K562 (cell line): Measurements from ENCODE around the gene ALG14. TPM values are rescaled to one million over a fixed set of nuclear protein-coding genes. Genes with fewer than 3 reads are reported as not detected.

Source experiments
- ARID3A ChIP-seq: IDR thresholded peaks from 2 replicates; pipeline ENCODE4 v1.6.1; 2012; ENCODE audit warnings: low read depth, low read length, improper control_type of control experiment, borderline replicate concordance
- ATF3 ChIP-seq, 2 experiments: fragments of 450-650 bp in 1 of 2; sonication (generic) in 1 of 2; formaldehyde crosslinking in 1 of 2; IDR thresholded peaks in 1 of 2; conservative IDR thresholded peaks in 1 of 2; 2 replicates each; pipeline versions ENCODE4 v1.6.1 to v1.8.1; 2016 to 2023; ENCODE audit warnings: mild to moderate bottlenecking in 2 of 2, moderate library complexity in 2 of 2, inconsistent platforms in 1 of 2, missing genetic modification reagents in 1 of 2
- BRCA1 ChIP-seq, 2 experiments: fragments of 450-650 bp in 1 of 2; sonication (generic) in 1 of 2; formaldehyde crosslinking in 1 of 2; IDR thresholded peaks; 2 replicates each; pipeline versions ENCODE4 v1.5.0 to v1.6.1; 2017 to 2020; ENCODE audit warnings: mild to moderate bottlenecking in 1 of 2, missing genetic modification reagents in 1 of 2
- CCNT2 ChIP-seq: IDR thresholded peaks from 2 replicates; pipeline ENCODE4 v1.6.1; 2011; ENCODE audit warnings: borderline replicate concordance, low read depth, mild to moderate bottlenecking, moderate library complexity, mixed read lengths, low read length; ENCODE audit not compliant: insufficient read length; ENCODE audit errors: extremely low read depth
- CEBPG ChIP-seq, 3 experiments: fragments of 200-800 bp in 1 of 3; sonication (Bioruptor generic) in 1 of 3; sonication (generic) in 1 of 3; formaldehyde crosslinking in 1 of 3; IDR thresholded peaks in 2 of 3; conservative IDR thresholded peaks in 1 of 3; 2 replicates each; pipeline versions ENCODE4 v1.6.1 to v1.8.0; 2016 to 2022; ENCODE audit warnings: missing compliant biosample characterization in 2 of 3, missing genetic modification characterization in 2 of 3, mild to moderate bottlenecking in 1 of 3, missing genetic modification reagents in 1 of 3
- CLOCK ChIP-seq: fragments of 250-450 bp; sonication (Bioruptor Pico); IDR thresholded peaks from 2 replicates; pipeline ENCODE4 v1.4.0; 2020; ENCODE audit warnings: mild to moderate bottlenecking, moderate library complexity, borderline replicate concordance
- DLX4 ChIP-seq: fragments of 250-450 bp; sonication (Bioruptor Pico); IDR thresholded peaks from 2 replicates; pipeline ENCODE4 v1.6.1; 2021; ENCODE audit warnings: mild to moderate bottlenecking
- DMBX1 ChIP-seq: fragments of 250-450 bp; sonication (Bioruptor Pico); IDR thresholded peaks from 2 replicates; pipeline ENCODE4 v1.8.0; 2022; ENCODE audit warnings: inconsistent platforms, mild to moderate bottlenecking, moderate library complexity, borderline replicate concordance
- EP300 ChIP-seq: IDR thresholded peaks from 2 replicates; pipeline ENCODE4 v1.6.1; 2012; ENCODE audit warnings: low read length, improper control_type of control experiment
- ERF ChIP-seq: fragments of 450-650 bp; formaldehyde crosslinking; IDR thresholded peaks from 2 replicates; pipeline ENCODE4 v1.4.0; 2020; ENCODE audit warnings: mild to moderate bottlenecking, mixed read lengths
- HOXB6 ChIP-seq: fragments of 250-450 bp; sonication (Bioruptor Pico); IDR thresholded peaks from 2 replicates; pipeline ENCODE4 v1.5.1; 2022; ENCODE audit warnings: mild to moderate bottlenecking, borderline replicate concordance
- KDM4B ChIP-seq, 2 experiments: fragments of 450-650 bp in 1 of 2; sonication (generic) in 1 of 2; IDR thresholded peaks; 2 replicates each; pipeline ENCODE4 v1.6.1; 2016 to 2017; ENCODE audit warnings: borderline replicate concordance in 2 of 2, antibody characterized with exemption in 1 of 2, low read depth in 1 of 2, mild to moderate bottlenecking in 1 of 2
- POLR2AphosphoS5 ChIP-seq: IDR thresholded peaks from 2 replicates; pipeline ENCODE4 v1.6.1; 2011; ENCODE audit warnings: mild to moderate bottlenecking, low read depth, low read length, moderate library complexity; ENCODE audit not compliant: control insufficient read depth, insufficient read depth
- RAD21 ChIP-seq, 2 experiments: fragments of 250-450 bp in 1 of 2; fragments of 450-650 bp in 1 of 2; sonication (Bioruptor Pico) in 1 of 2; formaldehyde crosslinking in 1 of 2; IDR thresholded peaks in 1 of 2; conservative IDR thresholded peaks in 1 of 2; 2 replicates each; pipeline versions ENCODE4 v1.4.0 to v1.8.0; 2020 to 2022; ENCODE audit warnings: mild to moderate bottlenecking in 2 of 2, moderate library complexity in 1 of 2
- RBM15 ChIP-seq: fragments of 200-400 bp; formaldehyde crosslinking; IDR thresholded peaks from 2 replicates; pipeline ENCODE4 v1.6.1; 2018; ENCODE audit warnings: mild to moderate bottlenecking, low read length, moderate library complexity; ENCODE audit not compliant: insufficient read depth
- SIRT6 ChIP-seq: IDR thresholded peaks from one replicate; pipeline ENCODE4 v1.6.1; 2012; ENCODE audit warnings: low read depth, mild to moderate bottlenecking, control low read depth, inconsistent platforms, low read length, moderate library complexity
- ZC3H11A ChIP-seq: IDR thresholded peaks from 2 replicates; pipeline ENCODE4 v1.6.1; 2012; ENCODE audit warnings: low read depth, low read length, improper control_type of control experiment
- ZNF217 ChIP-seq: sonication (generic); formaldehyde crosslinking; IDR thresholded peaks from 2 replicates; pipeline ENCODE4 v1.8.0; 2022; ENCODE audit warnings: mild to moderate bottlenecking, missing genetic modification reagents
- ZNF316 ChIP-seq: fragments of 450-650 bp; IDR thresholded peaks from 2 replicates; pipeline ENCODE4 v1.6.1; 2016
- ZNF408 ChIP-seq: fragments of 250-450 bp; sonication (Bioruptor Pico); IDR thresholded peaks from 2 replicates; pipeline ENCODE4 v1.4.0; 2020; ENCODE audit warnings: low read depth, mild to moderate bottlenecking, moderate library complexity
- ZNF583 ChIP-seq: fragments of 250-450 bp; sonication (Bioruptor Pico); IDR thresholded peaks from 2 replicates; pipeline ENCODE4 v1.4.0; 2020
- polyA plus RNA-seq, 8 experiments: library from polyadenylated mRNA; depleted of rRNA in 4 of 8; stranded (reverse) in 5 of 8; unstranded in 3 of 8; fragments of >200 nt; fragmentation: Nextera tagmentation in 2 of 8; fragmentation: Illumina TruSeq in 1 of 8; extraction: Ambion mirVana in 2 of 8; extraction: Trizol in 1 of 8; gene quantifications; 2 replicates each; pipeline versions ENCODE4 v1.2.1 to v1.2.3, GENCODE V29; 2011 to 2014; ENCODE audit warnings: inconsistent platforms in 1 of 8, missing spikeins in 1 of 8
- total RNA-seq, 7 experiments: library from RNA; depleted of rRNA in 6 of 7; stranded (reverse); fragments of >200 nt in 6 of 7; fragmentation: Illumina TruSeq in 2 of 7; extraction: Trizol in 2 of 7; gene quantifications; 2 replicates each; pipeline versions ENCODE4 v1.2.1 to v1.2.3, GENCODE V29; 2011 to 2021; ENCODE audit warnings: low replicate concordance in 1 of 7

ALG14 gene
- total and polyA plus RNA-seq, 9 of the 15 experiments (the other 6 are each of a cell fraction or from before 2014, with no cell fraction given) = 2.8 to 16.2 (median 4.9) TPM

DNA sequence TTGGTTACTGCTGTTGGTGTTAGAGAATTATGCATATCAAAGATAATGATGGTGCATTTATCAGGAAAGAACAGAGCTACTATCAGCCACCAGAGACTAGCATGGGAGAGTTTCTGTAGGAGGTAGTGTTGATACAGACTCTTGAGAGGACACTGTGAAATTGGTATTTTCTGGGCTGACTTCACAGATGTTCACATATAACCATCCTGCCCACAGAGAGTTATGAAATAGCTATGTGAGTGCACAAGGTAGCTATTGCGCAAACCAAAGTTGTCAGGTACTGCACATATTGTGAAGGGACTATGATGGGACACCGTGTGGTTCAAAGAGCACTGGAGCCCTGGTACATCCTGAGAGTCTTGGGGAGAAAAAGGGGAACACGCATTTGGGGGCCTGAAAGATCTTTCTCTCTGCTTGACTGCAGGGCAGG is 43.0 kb upstream of the ALG14 start (continued):
- TF ChIP-seq BRCA1 (IDR thresholded peaks at IDR 0.05) (no peak), BRCA1 (CRISPR knock-in tag; IDR thresholded peaks at IDR 0.05) (no peak), ERF (CRISPR knock-in tag) (no peak), DMBX1 (CRISPR knock-in tag) (no peak), CLOCK (no peak), ZC3H11A (no peak), CEBPG (CRISPR knock-in tag; IDR thresholded peaks at IDR 0.05) (peak; percentile 82), CEBPG (tag; conservative IDR thresholded peaks at IDR 0.05 in 1 of 2, IDR thresholded peaks at IDR 0.05 in 1 of 2) (peak; percentile 67 to 86), HOXB6 (CRISPR knock-in tag) (no peak), KDM4B (IDR thresholded peaks at IDR 0.05; ENCODE audit: borderline replicate concordance in 2 of 2, low read depth in 1 of 2) (no peak), RAD21 (CRISPR knock-in tag; conservative IDR thresholded peaks at IDR 0.05 in 1 of 2, IDR thresholded peaks at IDR 0.05 in 1 of 2) (no peak; a peak in 1 of 4 replicates), ZNF408 (CRISPR knock-in tag) (no peak), RBM15 (no peak), ARID3A (peak; percentile 94), DLX4 (CRISPR knock-in tag) (no peak), CCNT2 (peak; percentile 73), POLR2AphosphoS5 (peak; percentile 97), ZNF217 (CRISPR knock-in tag) (no peak), ATF3 (IDR thresholded peaks at IDR 0.05) (peak; percentile 49), ATF3 (CRISPR knock-in tag; conservative IDR thresholded peaks at IDR 0.05) (no peak), ZNF316 (peak; percentile 46; the same call in 1 of the 2 replicates), SIRT6 (no peak), ZNF583 (CRISPR knock-in tag) (no peak), EP300 (peak; percentile 94)
